Skeletal muscle satellite cell (primary cell): ENCODE results near the gene MTHFD1.
"Not testable (repeated sequence)": the region's sequence is repeated elsewhere in the genome, so short reads cannot be mapped to it uniquely, and the experiment has no call there.

Experiments used
- H3K27me3 ChIP-seq: 2 replicates; pipeline ENCODE4 v1.7.0; 2013; ENCODE audit warnings: low read length; ENCODE audit not compliant: control insufficient read depth, insufficient read depth
- H3K36me3 ChIP-seq: 2 replicates; pipeline ENCODE4 v1.7.0; 2013; ENCODE audit warnings: mild to moderate bottlenecking, control low read depth, low read length; ENCODE audit not compliant: insufficient read depth
- H3K4me1 ChIP-seq: 2 replicates; pipeline ENCODE4 v1.7.0; 2013; ENCODE audit warnings: low read length; ENCODE audit not compliant: control insufficient read depth, insufficient read depth
- H3K4me2 ChIP-seq: 2 replicates; pipeline ENCODE4 v1.7.0; 2013; ENCODE audit warnings: mild to moderate bottlenecking, low read length
- H3K4me3 ChIP-seq: 2 replicates; pipeline ENCODE4 v1.7.0; 2013; ENCODE audit warnings: low read length
- H3K9ac ChIP-seq: 2 replicates; pipeline ENCODE4 v1.7.0; 2013; ENCODE audit warnings: mild to moderate bottlenecking, low read depth, low read length, moderate library complexity
- H3K9me3 ChIP-seq: replicated peaks from 2 replicates; pipeline ENCODE4 v1.7.0; 2013; ENCODE audit warnings: mild to moderate bottlenecking, control low read depth, low read length

Gene MTHFD1

DNA sequence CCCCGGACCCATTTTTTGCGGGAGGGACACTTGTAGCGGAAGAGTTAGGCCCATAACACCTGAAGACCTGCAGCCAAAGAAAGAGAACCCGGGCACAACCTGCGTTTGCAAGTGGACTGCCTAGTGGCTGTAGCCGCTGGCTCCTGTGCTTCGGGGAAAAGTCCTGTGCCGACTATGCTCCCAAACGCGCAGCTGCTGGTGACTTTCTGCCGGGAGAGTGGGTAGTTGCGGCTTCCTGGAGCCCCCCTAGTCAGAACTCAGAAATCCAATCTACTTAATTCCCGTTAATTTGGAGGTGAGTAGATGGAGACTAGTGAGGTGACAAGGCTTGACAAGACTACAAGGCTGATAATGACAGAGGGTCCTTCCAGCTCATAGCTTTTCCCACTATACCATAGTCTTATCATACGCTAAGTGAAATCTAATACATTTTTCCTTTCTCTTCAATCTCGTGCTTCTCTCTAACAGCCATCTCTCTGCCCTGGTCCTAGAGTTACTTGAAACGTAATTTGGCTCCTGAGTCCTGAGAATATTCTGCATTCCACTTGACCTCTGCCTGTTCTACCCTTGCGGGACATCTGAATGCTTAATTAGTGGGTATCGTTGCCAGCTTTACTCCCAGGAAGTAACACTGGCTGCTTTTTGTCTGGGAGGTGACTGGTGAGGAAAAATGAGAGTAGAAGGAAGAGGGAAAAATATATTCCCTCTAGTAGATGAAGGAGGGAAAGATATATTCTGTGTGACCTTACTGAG is 556 bp downstream of the MTHFD1 start:
- peak overlapping the region; percentile 93 for H3K9ac ChIP-seq
- H3K4me2 ChIP-seq, result peak overlapping the region; percentile 97
- no peaks in the 10 kb centered on the region for H3K27me3 ChIP-seq
- H3K9me3 ChIP-seq, result no peaks in the 10 kb centered on the region
- peaks cover 12% of the 10 kb centered on the region for H3K4me1 ChIP-seq
- peak overlapping the region; percentile 83 for H3K4me3 ChIP-seq
- peaks cover 18% of the 10 kb centered on the region for H3K36me3 ChIP-seq

DNA sequence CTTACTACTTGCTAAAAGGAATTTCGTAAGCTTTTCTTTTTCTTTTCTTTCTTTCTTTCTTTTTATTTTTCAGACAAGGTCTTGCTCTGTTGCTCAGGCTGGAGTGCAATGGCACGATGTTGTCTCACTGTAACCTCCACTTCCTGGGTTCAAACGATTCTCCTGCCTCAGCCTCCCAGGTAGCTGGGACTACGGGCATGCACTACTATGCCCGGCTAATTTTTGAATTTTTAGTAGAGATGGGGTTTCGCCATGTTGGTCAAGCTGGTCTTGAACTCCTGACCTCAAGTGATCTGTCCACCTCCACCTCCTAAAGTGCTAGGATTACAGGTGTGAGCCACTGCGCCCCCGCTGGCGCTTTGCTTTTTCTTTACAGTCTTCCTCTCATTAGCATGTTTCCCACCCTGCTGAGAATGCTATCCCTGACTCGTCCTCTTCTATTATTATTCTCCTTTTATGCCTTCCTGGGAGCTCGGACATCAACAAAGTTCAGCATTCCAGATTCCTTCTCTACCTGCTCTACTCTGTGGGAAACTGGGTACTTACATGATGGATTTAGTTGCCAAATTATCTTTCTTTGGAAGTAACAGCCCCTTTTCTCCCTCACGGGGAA is 3.1 kb downstream of the MTHFD1 start:
- Histone ChIP-seq H3K9me3 (no peaks in the 10 kb centered on the region), H3K4me1 (peaks cover 12% of the 10 kb centered on the region), H3K4me2 (no peak overlapping the region), H3K27me3 (no peaks in the 10 kb centered on the region), H3K36me3 (peaks cover 22% of the 10 kb centered on the region), H3K9ac (no peak overlapping the region), H3K4me3 (no peak overlapping the region)

DNA sequence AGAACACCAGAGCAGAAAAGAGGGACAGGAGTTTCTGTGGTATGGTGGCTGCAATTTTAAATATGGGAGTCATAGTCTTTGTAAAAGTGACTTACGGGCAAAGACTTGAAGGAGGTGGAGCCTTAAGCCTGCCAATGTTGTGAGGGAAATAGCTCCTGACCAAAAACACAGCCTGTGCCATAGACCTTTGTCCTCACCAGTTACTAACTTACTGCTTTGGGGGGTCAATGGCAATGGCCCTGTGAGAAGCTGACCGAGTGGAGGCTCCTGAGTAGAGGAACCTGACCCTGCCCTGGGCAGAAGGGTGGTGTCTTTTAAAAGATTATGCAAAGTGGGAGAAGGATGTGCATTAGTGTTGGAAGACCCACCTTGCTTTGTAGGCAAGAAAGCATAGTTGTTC is 3.8 kb downstream of the MTHFD1 start:
- Histone ChIP-seq H3K27me3 (no peaks in the 10 kb centered on the region), H3K9ac (no peak overlapping the region), H3K4me1 (peaks cover 10% of the 10 kb centered on the region), H3K4me2 (no peak overlapping the region), H3K9me3 (no peaks in the 10 kb centered on the region), H3K4me3 (no peak overlapping the region), H3K36me3 (peaks cover 22% of the 10 kb centered on the region)

DNA sequence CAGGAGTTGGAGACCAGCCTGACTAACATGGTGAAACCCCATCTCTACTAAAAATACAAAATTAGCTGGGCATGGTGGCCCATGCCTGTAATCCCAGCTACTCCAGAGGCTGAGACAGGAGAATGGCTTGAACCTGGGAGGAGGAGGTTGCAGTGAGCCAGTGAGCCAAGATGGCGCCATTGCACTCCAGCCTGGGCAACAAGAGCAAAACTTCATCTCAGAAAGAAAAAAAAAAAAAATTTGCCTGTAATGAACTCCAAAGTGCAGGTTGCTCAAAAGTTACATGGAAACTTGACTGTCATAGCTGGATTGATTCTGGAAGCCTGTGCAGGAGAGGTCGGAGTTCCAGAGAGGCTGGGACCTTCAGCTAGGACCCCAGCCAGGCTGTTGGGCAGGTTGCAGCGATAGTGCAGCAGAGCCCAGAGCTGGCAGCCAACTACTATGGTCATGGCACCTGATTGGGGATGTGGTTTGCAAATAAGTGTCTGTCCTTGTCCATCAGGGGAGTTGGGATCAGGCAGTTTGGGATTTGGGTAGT is 5.1 kb downstream of the MTHFD1 start:
- not testable (repeated sequence) for H3K27me3 ChIP-seq, H3K9me3 ChIP-seq
- peaks cover 22% of the 10 kb centered on the region for H3K36me3 ChIP-seq

DNA sequence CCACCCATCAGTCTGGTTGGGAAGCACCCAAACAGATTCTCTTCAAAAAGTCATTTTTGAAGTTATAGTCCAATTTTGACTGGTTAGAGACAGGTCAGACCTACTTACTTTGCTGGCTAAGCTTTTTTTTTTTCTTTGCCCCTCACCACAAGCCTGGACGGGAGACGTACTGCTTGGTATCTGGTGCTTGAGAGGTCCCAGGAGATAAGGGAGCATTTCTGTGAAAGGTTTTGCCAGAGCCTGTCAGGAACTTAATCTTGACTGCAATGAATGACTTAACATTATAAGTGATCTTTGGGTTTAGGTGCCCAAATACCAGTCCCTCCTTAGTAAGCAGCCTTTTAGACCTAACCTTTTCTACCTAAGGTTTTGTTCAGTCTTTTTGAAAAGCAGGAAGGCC is 6.3 kb downstream of the MTHFD1 start:
- no peaks in the 10 kb centered on the region for H3K27me3 ChIP-seq
- peaks cover 22% of the 10 kb centered on the region for H3K36me3 ChIP-seq
- H3K4me1 ChIP-seq, result peaks cover 6% of the 10 kb centered on the region
- no peaks in the 10 kb centered on the region for H3K9me3 ChIP-seq
- H3K4me2 ChIP-seq, result no peak overlapping the region
- H3K9ac ChIP-seq, result no peak overlapping the region
- no peak overlapping the region for H3K4me3 ChIP-seq

More for the DNA sequence above, 5.1 kb downstream of the MTHFD1 start:
- not testable (repeated sequence) for H3K4me1 ChIP-seq, H3K4me3 ChIP-seq, H3K9ac ChIP-seq, H3K4me2 ChIP-seq

DNA sequence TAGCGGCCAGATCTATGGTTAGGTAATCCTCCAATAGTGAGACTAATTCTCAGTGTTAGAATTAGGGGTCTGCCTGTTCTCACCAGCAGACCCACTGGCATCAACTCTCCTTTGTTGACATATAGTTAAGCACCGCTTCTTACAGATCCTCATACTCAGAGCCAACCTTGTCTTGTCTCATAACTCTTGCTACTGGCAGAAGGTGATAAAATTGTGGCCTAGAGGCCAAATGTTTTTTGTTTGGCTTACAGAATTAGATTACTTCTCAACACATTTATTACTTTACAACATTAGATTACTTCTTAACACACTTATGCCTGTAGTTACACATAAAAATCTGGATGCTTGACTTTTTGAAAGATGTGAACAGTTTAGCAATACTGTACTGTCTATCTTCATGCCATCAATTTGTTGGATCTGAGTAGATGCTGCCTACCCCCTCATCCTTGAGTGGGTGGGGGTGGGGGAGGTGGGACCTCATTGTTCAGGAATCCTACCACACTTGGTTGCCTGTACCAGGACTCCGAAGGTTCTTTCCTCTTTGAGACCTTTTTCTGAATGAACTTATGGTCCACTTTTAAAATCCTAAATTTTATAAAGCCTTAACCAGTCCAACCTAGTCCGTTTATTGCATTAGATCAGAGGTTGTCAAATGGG is 7.0 kb downstream of the MTHFD1 start:
- no peaks in the 10 kb centered on the region for H3K4me1 ChIP-seq
- H3K36me3 ChIP-seq, result peaks cover 22% of the 10 kb centered on the region
- no peak overlapping the region for H3K4me2 ChIP-seq
- no peak overlapping the region for H3K9ac ChIP-seq
- H3K9me3 ChIP-seq, result no peaks in the 10 kb centered on the region
- H3K4me3 ChIP-seq, result no peak overlapping the region
- H3K27me3 ChIP-seq, result no peaks in the 10 kb centered on the region

DNA sequence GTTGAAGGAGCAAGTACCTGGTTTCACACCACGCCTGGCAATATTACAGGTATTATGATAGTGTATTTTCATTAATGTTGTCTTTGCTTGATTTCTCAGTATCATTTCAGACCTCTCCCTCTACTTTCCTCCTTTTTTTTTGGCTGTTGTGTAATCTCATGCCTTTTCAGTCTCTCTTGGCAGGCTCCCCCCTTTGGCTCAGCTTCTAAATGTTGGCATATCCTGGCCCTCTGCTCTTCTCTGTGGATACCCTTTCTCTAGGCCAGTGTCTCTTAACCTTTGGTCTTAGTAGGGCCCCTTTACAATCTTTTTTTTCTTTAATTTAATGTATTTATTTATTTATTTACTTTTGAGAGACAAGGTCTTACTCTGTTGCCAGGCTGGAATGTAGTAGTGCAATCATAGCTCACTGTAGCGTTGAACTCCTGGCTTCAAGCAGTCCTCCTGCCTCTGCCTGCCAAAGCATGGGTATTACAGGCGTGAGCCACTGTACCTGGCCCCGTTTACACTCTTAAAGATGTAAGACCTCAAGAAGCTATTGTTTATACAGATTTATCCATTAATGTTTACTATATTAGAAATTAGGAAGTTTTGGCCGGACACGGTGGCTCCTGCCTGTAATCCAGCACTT is 12.8 kb downstream of the MTHFD1 start:
- H3K9me3 ChIP-seq, result no peaks in the 10 kb centered on the region
- H3K4me2 ChIP-seq, result no peak overlapping the region
- no peak overlapping the region for H3K4me3 ChIP-seq
- peaks cover 21% of the 10 kb centered on the region for H3K36me3 ChIP-seq
- H3K4me1 ChIP-seq, result no peaks in the 10 kb centered on the region
- H3K27me3 ChIP-seq, result no peaks in the 10 kb centered on the region
- no peak overlapping the region for H3K9ac ChIP-seq

DNA sequence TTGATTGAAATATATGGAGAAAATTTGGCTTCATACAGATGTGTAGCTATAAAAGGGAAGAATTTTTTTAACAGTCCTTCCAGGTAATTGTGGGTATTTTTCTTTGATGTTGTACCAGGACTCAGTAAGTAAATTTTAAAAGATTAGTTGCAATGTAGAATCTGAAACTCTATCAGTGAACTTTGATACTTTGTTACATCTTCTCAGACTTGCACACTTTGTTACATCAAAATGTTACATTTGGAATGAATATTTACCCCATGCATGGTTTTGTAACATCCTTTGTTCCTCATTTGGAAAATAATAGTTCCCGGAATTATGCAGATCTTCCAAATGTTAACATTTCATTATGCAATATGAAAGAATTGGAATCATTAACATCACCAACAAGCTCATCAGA is 13.8 kb downstream of the MTHFD1 start:
- no peaks in the 10 kb centered on the region for H3K9me3 ChIP-seq
- no peaks in the 10 kb centered on the region for H3K27me3 ChIP-seq
- H3K4me2 ChIP-seq, result no peak overlapping the region
- no peak overlapping the region for H3K9ac ChIP-seq
- H3K4me3 ChIP-seq, result no peak overlapping the region
- peaks cover 21% of the 10 kb centered on the region for H3K36me3 ChIP-seq
- no peaks in the 10 kb centered on the region for H3K4me1 ChIP-seq

DNA sequence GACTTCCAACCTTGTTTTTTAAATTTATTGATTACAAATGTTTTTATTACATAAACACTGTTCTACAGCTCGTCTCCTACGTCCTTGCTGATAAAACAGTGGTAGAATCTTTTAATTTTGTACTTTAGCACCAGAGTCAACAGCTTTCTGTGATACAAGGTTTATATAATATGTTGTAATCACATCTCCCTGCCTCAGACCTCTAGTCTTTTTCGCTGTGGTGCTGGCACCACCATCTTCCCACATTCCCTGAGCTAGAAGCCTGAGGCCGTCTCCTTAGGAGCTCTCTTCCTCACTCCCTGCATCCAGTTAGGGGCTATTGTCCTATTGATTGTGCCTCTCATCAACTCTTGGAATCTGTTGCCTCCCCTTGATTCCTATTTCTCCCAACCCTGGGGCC is 17.1 kb downstream of the MTHFD1 start:
- Histone ChIP-seq H3K9me3 (no peaks in the 10 kb centered on the region), H3K9ac (no peak overlapping the region), H3K4me3 (no peak overlapping the region), H3K27me3 (no peaks in the 10 kb centered on the region), H3K4me2 (no peak overlapping the region), H3K4me1 (no peaks in the 10 kb centered on the region), H3K36me3 (peaks cover 21% of the 10 kb centered on the region)

DNA sequence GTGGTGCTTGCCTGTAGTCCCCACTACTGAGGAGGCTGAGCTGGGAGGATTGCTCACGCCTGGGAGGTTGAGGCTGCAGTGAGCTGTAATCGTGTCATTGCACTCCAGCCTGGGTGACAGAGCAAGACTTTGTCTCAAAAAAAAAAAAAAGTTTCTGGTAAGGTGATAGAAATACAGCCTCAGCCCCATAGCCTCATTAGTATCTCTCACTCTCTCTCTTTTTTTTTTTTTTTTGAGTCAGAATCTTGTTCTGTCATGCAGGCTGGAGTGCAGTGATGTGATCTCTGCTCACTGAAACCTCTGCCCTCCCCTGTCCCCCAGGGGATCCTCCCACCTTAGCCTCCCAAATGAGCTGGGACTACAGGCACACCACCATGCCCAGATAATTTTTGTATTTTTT is 19.2 kb downstream of the MTHFD1 start:
- Histone ChIP-seq H3K36me3 (peaks cover 21% of the 10 kb centered on the region), H3K4me3 (no peak overlapping the region), H3K27me3 (no peaks in the 10 kb centered on the region), H3K4me2 (no peak overlapping the region), H3K9ac (no peak overlapping the region), H3K4me1 (no peaks in the 10 kb centered on the region), H3K9me3 (no peaks in the 10 kb centered on the region)

DNA sequence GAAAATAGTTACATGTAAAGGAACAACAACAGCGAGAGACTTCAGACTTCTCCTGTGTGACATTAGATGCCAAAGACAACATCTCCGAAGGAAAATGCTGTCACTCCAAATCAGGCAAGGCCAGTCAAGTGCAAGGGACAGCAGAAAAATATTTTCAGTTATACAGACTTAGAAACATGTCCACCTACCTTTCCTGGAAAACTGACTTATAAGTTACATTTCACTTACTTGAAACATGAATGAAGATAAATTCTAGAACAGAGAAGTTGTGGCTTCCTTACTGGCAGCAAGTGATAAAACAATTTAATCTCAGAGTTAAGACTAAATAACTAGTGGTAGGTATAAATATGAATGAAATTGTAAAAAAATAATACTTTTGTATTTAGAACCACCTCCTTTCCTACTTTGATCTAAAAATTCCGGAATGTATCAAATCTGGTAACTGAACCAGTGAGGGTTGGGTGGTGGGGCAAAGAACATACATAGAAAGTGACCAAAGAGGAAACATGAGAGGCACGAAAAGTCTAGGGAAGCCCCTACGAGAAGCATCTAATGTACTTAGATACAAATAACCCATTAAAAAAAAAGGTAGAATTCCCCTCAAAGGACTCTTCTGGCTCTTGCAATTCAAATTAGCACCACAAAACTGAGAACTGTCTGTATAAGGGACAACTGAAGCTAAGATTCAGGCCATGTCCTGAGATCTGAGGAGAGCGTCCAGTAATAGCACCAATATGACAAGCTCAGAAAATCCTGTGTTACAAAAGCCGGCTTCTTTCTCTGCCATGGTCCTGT is 21.2 kb downstream of the MTHFD1 start:
- peaks cover 22% of the 10 kb centered on the region for H3K36me3 ChIP-seq

More for the DNA sequence above, 21.2 kb downstream of the MTHFD1 start:
- Histone ChIP-seq H3K4me2 (no peak overlapping the region), H3K4me3 (no peak overlapping the region), H3K4me1 (no peaks in the 10 kb centered on the region), H3K27me3 (no peaks in the 10 kb centered on the region), H3K9ac (no peak overlapping the region), H3K9me3 (no peaks in the 10 kb centered on the region)
